Glomerular visceral epithelial cell (primary cell): ENCODE results near the gene RTN4RL1.

Experiments used
- DNase-seq: peaks from one replicate; pipeline ENCODE4 v3.0.0-alpha.2; 2016; ENCODE audit errors: extremely low spot score

Gene RTN4RL1

GRCh38 chr17:2059547-2060384, 34.6 kb upstream of the RTN4RL1 start:
- no peak for DNase-seq

- no peak for DNase-seq
These were observed 33.7 kb upstream of the RTN4RL1 start for GRCh38 chr17:2058586-2059546.

- no peak for DNase-seq
These were observed 32.8 kb upstream of the RTN4RL1 start for GRCh38 chr17:2057760-2058585.

- DNase-seq, result no peak
These were observed 32.1 kb upstream of the RTN4RL1 start for GRCh38 chr17:2057175-2057759.

- DNase-seq, result no peak
These were observed 31.4 kb upstream of the RTN4RL1 start for GRCh38 chr17:2056206-2057174.

- DNase-seq, result no peak
These were observed 30.4 kb upstream of the RTN4RL1 start for GRCh38 chr17:2055292-2056205.

GRCh38 chr17:2054512-2055291, 29.6 kb upstream of the RTN4RL1 start, which contains the start of gene HIC1:
Gene HIC1, plus strand, starts transcription at chr17:2055103. Its CDS starts 1,588 bp downstream, at chr17:2056691.
- peak; percentile 73 for DNase-seq

GRCh38 chr17:2054262-2054511, 29.1 kb upstream of the RTN4RL1 start:
- DNase-seq, result no peak

- DNase-seq, result peak; percentile 69
These were observed 28.5 kb upstream of the RTN4RL1 start for GRCh38 chr17:2053380-2054261.

- DNase-seq, result no peak
These were observed 26.9 kb upstream of the RTN4RL1 start for GRCh38 chr17:2051933-2052559.

GRCh38 chr17:2051061-2051932, 26.2 kb upstream of the RTN4RL1 start:
- no peak for DNase-seq

- peak; percentile 71 for DNase-seq
These were observed 25.3 kb upstream of the RTN4RL1 start for GRCh38 chr17:2050300-2051060.

GRCh38 chr17:2049333-2050299, 24.5 kb upstream of the RTN4RL1 start:
- DNase-seq, result peak; percentile 83

- DNase-seq, result no peak
These were observed 23.7 kb upstream of the RTN4RL1 start for GRCh38 chr17:2048805-2049204.
